WTC11 (cell line): ENCODE measurements around the gene RPL18. TPM values are rescaled to one million over a fixed set of nuclear protein-coding genes. Genes with fewer than 3 reads are reported as not detected.

Experiments used
- ATAC-seq: fragments of 200-7000 bp; cut with Tn5 transposase; 2 replicates; pipeline ENCODE4 v1.10.0; 2021; ENCODE audit warnings: mild to moderate bottlenecking, moderate library complexity
- CTCF ChIA-PET: fragments of 300-600 bp; sonication (Branson Sonifier 250); formaldehyde crosslinking; loops from one replicate; lab custom pipeline; 2021; ENCODE audit warnings: antibody characterized with exemption; lab: Charles Lee
- POLR2A ChIA-PET: fragments of 350-600 bp; sonication (Branson Sonifier 250); formaldehyde crosslinking; loops from one replicate; lab custom pipeline; 2021; ENCODE audit warnings: antibody characterized with exemption; lab: Charles Lee
- DNase-seq: peaks from one replicate; pipeline ENCODE4 v3.0.0; 2021; ENCODE audit warnings: low spot score
- H3K27ac Mint-ChIP-seq: 2 replicates; pipeline ENCODE4 v1.8.0; 2021; ENCODE audit warnings: mixed read lengths
- H3K27me3 Mint-ChIP-seq: 2 replicates; pipeline ENCODE4 v1.8.0; 2021; ENCODE audit warnings: low read depth, mild to moderate bottlenecking, moderate library complexity, mixed read lengths
- H3K36me3 Mint-ChIP-seq: 2 replicates; pipeline ENCODE4 v1.8.0; 2021; ENCODE audit warnings: mixed read lengths
- H3K4me1 Mint-ChIP-seq: 2 replicates; pipeline ENCODE4 v1.8.0; 2022; ENCODE audit warnings: mixed read lengths
- H3K4me3 Mint-ChIP-seq: 2 replicates; pipeline ENCODE4 v1.8.0; 2021; ENCODE audit warnings: mild to moderate bottlenecking, moderate library complexity, mixed read lengths
- H3K9me3 Mint-ChIP-seq: 2 replicates; pipeline ENCODE4 v1.8.0; 2021; ENCODE audit warnings: mixed read lengths
- ATF3 ChIP-seq: sonication (generic); formaldehyde crosslinking; conservative IDR thresholded peaks from 2 replicates; pipeline ENCODE4 v1.8.1; 2022; ENCODE audit warnings: mild to moderate bottlenecking, missing genetic modification reagents
- CREM ChIP-seq: sonication (generic); formaldehyde crosslinking; IDR thresholded peaks from 2 replicates; pipeline ENCODE4 v1.8.1; 2022; ENCODE audit warnings: mild to moderate bottlenecking, missing genetic modification reagents, moderate library complexity
- E2F5 ChIP-seq: sonication (generic); formaldehyde crosslinking; IDR thresholded peaks from 2 replicates; pipeline ENCODE4 v1.8.1; 2022; ENCODE audit warnings: mild to moderate bottlenecking, moderate library complexity, missing genetic modification reagents
- ETV6 ChIP-seq: sonication (generic); formaldehyde crosslinking; IDR thresholded peaks from 2 replicates; pipeline ENCODE4 v1.8.1; 2022; ENCODE audit warnings: mild to moderate bottlenecking, missing genetic modification reagents
- FOXK1 ChIP-seq: sonication (generic); formaldehyde crosslinking; IDR thresholded peaks from 2 replicates; pipeline ENCODE4 v1.8.0; 2022; ENCODE audit warnings: mild to moderate bottlenecking, moderate library complexity, missing genetic modification reagents
- FOXP4 ChIP-seq: sonication (generic); formaldehyde crosslinking; IDR thresholded peaks from 2 replicates; pipeline ENCODE4 v1.8.0; 2022; ENCODE audit warnings: mild to moderate bottlenecking, missing genetic modification reagents
- HMGXB4 ChIP-seq: sonication (generic); formaldehyde crosslinking; IDR thresholded peaks from 2 replicates; pipeline ENCODE4 v1.8.1; 2023; ENCODE audit warnings: mild to moderate bottlenecking, moderate library complexity, missing genetic modification reagents
- IRF1 ChIP-seq: sonication (generic); formaldehyde crosslinking; IDR thresholded peaks from 2 replicates; pipeline ENCODE4 v1.8.0; 2023; ENCODE audit warnings: missing genetic modification reagents
- IRF2 ChIP-seq: sonication (generic); formaldehyde crosslinking; IDR thresholded peaks from 2 replicates; pipeline ENCODE4 v1.8.0; 2022; ENCODE audit warnings: low read depth, missing genetic modification reagents, borderline replicate concordance
- JUN ChIP-seq: sonication (generic); formaldehyde crosslinking; IDR thresholded peaks from 2 replicates; pipeline ENCODE4 v1.8.0; 2023; ENCODE audit warnings: mild to moderate bottlenecking, missing genetic modification reagents
- MAX ChIP-seq: sonication (generic); formaldehyde crosslinking; IDR thresholded peaks from 2 replicates; pipeline ENCODE4 v1.8.0; 2022; ENCODE audit warnings: mild to moderate bottlenecking, missing genetic modification reagents
- NR2C2 ChIP-seq: sonication (generic); formaldehyde crosslinking; IDR thresholded peaks from 2 replicates; pipeline ENCODE4 v1.8.0; 2022; ENCODE audit warnings: mild to moderate bottlenecking, missing genetic modification reagents
- NR3C1 ChIP-seq: sonication (generic); formaldehyde crosslinking; conservative IDR thresholded peaks from 2 replicates; pipeline ENCODE4 v1.8.1; 2023; ENCODE audit warnings: low read depth, mild to moderate bottlenecking, missing genetic modification reagents
- PRDM15 ChIP-seq: sonication (generic); formaldehyde crosslinking; IDR thresholded peaks from 2 replicates; pipeline ENCODE4 v1.8.0; 2022; ENCODE audit warnings: missing genetic modification reagents
- SOX15 ChIP-seq: fragments of 250-450 bp; sonication (Bioruptor Pico); IDR thresholded peaks from 2 replicates; pipeline ENCODE4 v1.9.0; 2021; ENCODE audit warnings: mild to moderate bottlenecking
- USF1 ChIP-seq: sonication (generic); formaldehyde crosslinking; IDR thresholded peaks from 2 replicates; pipeline ENCODE4 v1.8.0; 2022; ENCODE audit warnings: mild to moderate bottlenecking, missing genetic modification reagents
- ZBTB21 ChIP-seq: sonication (generic); formaldehyde crosslinking; IDR thresholded peaks from 2 replicates; pipeline ENCODE4 v1.8.1; 2023; ENCODE audit warnings: mild to moderate bottlenecking, missing genetic modification reagents, borderline replicate concordance
- ZMAT4 ChIP-seq: fragments of 250-450 bp; sonication (Bioruptor Pico); IDR thresholded peaks from 2 replicates; pipeline ENCODE4 v1.9.0; 2021; ENCODE audit warnings: mild to moderate bottlenecking
- ZNF138 ChIP-seq: sonication (generic); formaldehyde crosslinking; conservative IDR thresholded peaks from 2 replicates; pipeline ENCODE4 v1.8.1; 2022; ENCODE audit warnings: mild to moderate bottlenecking, moderate library complexity, missing genetic modification reagents
- ZNF232 ChIP-seq: sonication (generic); formaldehyde crosslinking; IDR thresholded peaks from 2 replicates; pipeline ENCODE4 v1.8.0; 2022; ENCODE audit warnings: mild to moderate bottlenecking, missing genetic modification reagents
- ZNF532 ChIP-seq: fragments of 250-450 bp; sonication (Bioruptor Pico); IDR thresholded peaks from 2 replicates; pipeline ENCODE4 v1.9.0; 2021; ENCODE audit warnings: mild to moderate bottlenecking, borderline replicate concordance
- total RNA-seq: library from RNA; stranded (reverse); gene quantifications from 3 replicates; pipeline ENCODE4 v1.2.3, GENCODE V29; 2021

RPL18 gene
- total RNA-seq, 1 experiment from 2014 or later: 1,712 TPM

GRCh38 chr19:48624067-48624594, 5.2 kb upstream of the RPL18 start:
- CTCF ChIA-PET: interaction anchor here (0.8 to 1.9 kb wide), 9 partner anchors 9 to 164 kb away, joined by 3 to 12 read pairs (median 5); partner anchors contain the start of genes CA11 and FAM83E
- H3K27ac Mint-ChIP-seq: peak overlapping the region; percentile 97
- DNase-seq (peak; percentile 100), ATAC-seq (peak; percentile 83)
- peaks cover 25% of the 10 kb centered on the region for H3K4me1 Mint-ChIP-seq
- no peaks in the 10 kb centered on the region for H3K9me3 Mint-ChIP-seq
- H3K27me3 Mint-ChIP-seq: no peaks in the 10 kb centered on the region; the same call in 1 of the 2 replicates
- H3K4me3 Mint-ChIP-seq: peak overlapping the region; percentile 73
- POLR2A ChIA-PET: interaction anchor here (0.6 to 1.8 kb wide), 6 partner anchors 9 to 290 kb away, joined by 3 to 16 read pairs (median 4); partner anchors contain the start of gene FAM83E
- peaks cover 5% of the 10 kb centered on the region; the same call in 1 of the 2 replicates for H3K36me3 Mint-ChIP-seq
- TF ChIP-seq FOXP4 (CRISPR knock-in tag) (peak; percentile 86), NR3C1 (no peak), MAX (CRISPR knock-in tag) (peak; percentile 19; the same call in 1 of the 2 replicates), ETV6 (CRISPR knock-in tag) (peak; percentile 87), E2F5 (CRISPR knock-in tag) (no peak), ZNF138 (CRISPR knock-in tag) (no peak), HMGXB4 (CRISPR knock-in tag) (no peak), ZNF232 (peak; percentile 69; the same call in 1 of the 2 replicates), ATF3 (CRISPR knock-in tag) (no peak), CREM (CRISPR knock-in tag) (0 out of 2 replicates have a peak, but pooled peaks have one; percentile 17), ZBTB21 (CRISPR knock-in tag) (no peak), PRDM15 (CRISPR knock-in tag) (peak; percentile 85), NR2C2 (CRISPR knock-in tag) (no peak), SOX15 (no peak), FOXK1 (CRISPR knock-in tag) (peak; percentile 86), IRF2 (no peak), ZNF532 (CRISPR knock-in tag) (0 out of 2 replicates have a peak, but pooled peaks have one; percentile 56), JUN (CRISPR knock-in tag) (no peak), ZMAT4 (no peak), USF1 (CRISPR knock-in tag) (peak; percentile 34; the same call in 1 of the 2 replicates), IRF1 (CRISPR knock-in tag) (0 out of 2 replicates have a peak, but pooled peaks have one; percentile 58)
